Hematopoietic multipotent progenitor cell (in vitro differentiated cells): ENCODE data around the gene PKHD1. TPM values are rescaled to one million over a fixed set of nuclear protein-coding genes. Genes with fewer than 3 reads are reported as not detected.

ENCODE experiments used
- DNase-seq, 3 donors: peaks; one replicate each; pipeline ENCODE4 v3.0.0-alpha.2; 2011 to 2015; ENCODE audit warnings: low read depth in 2 of 3, low spot score in 2 of 3
- total RNA-seq: library from RNA; depleted of rRNA; stranded (reverse); fragments of >200 nt; gene quantifications from one replicate; pipeline ENCODE4 v1.2.3, GENCODE V29; 2012

PKHD1 gene
- total RNA-seq, 1 donor, result under 0.01 TPM

GRCh38 chr6:51651132-51651817 lies 436.1 kb downstream of the PKHD1 start:
- DNase-seq, result no peak

GRCh38 chr6:51648774-51649173 lies 438.6 kb downstream of the PKHD1 start:
- DNase-seq, result no peak

GRCh38 chr6:51648236-51648635 lies 439.2 kb downstream of the PKHD1 start:
- DNase-seq, result no peak

GRCh38 chr6:51644426-51644825 lies 443.0 kb downstream of the PKHD1 start:
- DNase-seq, result no peak

- DNase-seq, result no peak
Observed at GRCh38 chr6:51640021-51640420, 447.4 kb downstream of the PKHD1 start.

- DNase-seq, result no peak
Observed at GRCh38 chr6:51633424-51633823, 454.0 kb downstream of the PKHD1 start.

GRCh38 chr6:51630011-51630410 lies 457.4 kb downstream of the PKHD1 start:
- no peak for DNase-seq

GRCh38 chr6:51626391-51626790 lies 461.0 kb downstream of the PKHD1 start:
- no peak for DNase-seq

- DNase-seq, result no peak
Observed at GRCh38 chr6:51625566-51625965, 461.8 kb downstream of the PKHD1 start.

GRCh38 chr6:51620971-51621370 lies 466.4 kb downstream of the PKHD1 start:
- no peak for DNase-seq

- DNase-seq, result no peak
Observed at GRCh38 chr6:51619042-51619799, 468.2 kb downstream of the PKHD1 start.

GRCh38 chr6:51618563-51618962 lies 468.9 kb downstream of the PKHD1 start:
- DNase-seq, result no peak

- no peak for DNase-seq
Observed at GRCh38 chr6:51617751-51618150, 469.7 kb downstream of the PKHD1 start.

GRCh38 chr6:51616243-51616642 lies 471.2 kb downstream of the PKHD1 start:
- DNase-seq, result no peak

- no peak for DNase-seq
Observed at GRCh38 chr6:51614725-51615124, 472.7 kb downstream of the PKHD1 start.

- DNase-seq, result no peak
Observed at GRCh38 chr6:51613558-51613957, 473.9 kb downstream of the PKHD1 start.

GRCh38 chr6:51608932-51609331 lies 478.5 kb downstream of the PKHD1 start:
- no peak for DNase-seq

GRCh38 chr6:51608383-51608782 lies 479.0 kb downstream of the PKHD1 start:
- no peak for DNase-seq

- DNase-seq, result no peak
Observed at GRCh38 chr6:51600514-51600913, 486.9 kb downstream of the PKHD1 start.

GRCh38 chr6:51598171-51598570 lies 489.2 kb downstream of the PKHD1 start:
- no peak for DNase-seq

GRCh38 chr6:51594981-51595380 lies 492.4 kb downstream of the PKHD1 start:
- no peak for DNase-seq

- DNase-seq, result no peak
Observed at GRCh38 chr6:51585264-51585663, 502.1 kb downstream of the PKHD1 start.
